Left lung (tissue), 10 donors: Measurements from ENCODE around the gene SGO1. TPM values are rescaled to one million over a fixed set of nuclear protein-coding genes. Genes with fewer than 3 reads are reported as not detected.

ENCODE experiments used
- ATAC-seq: fragments of 200-7000 bp; cut with Tn5 transposase; one replicate; pipeline ENCODE4 v1.9.1; 2020; ENCODE audit warnings: moderate library complexity
- DNase-seq, 4 donors: peaks; one replicate each; pipeline ENCODE4 v3.0.0-alpha.2; 2013 to 2020
- H3K27ac ChIP-seq, 2 donors: fragments of 200-600 bp; sonication (generic) in 1 of 2; one replicate each; pipeline versions ENCODE4 v1.5.0 to v1.8.0; 2020 to 2021
- H3K27me3 ChIP-seq, 2 donors: fragments of 200-600 bp; sonication (generic) in 1 of 2; one replicate each; pipeline versions ENCODE4 v1.5.0 to v1.8.0; 2020 to 2021
- H3K36me3 ChIP-seq, 2 donors: fragments of 200-600 bp; sonication (generic) in 1 of 2; one replicate each; pipeline versions ENCODE4 v1.5.0 to v1.8.0; 2020 to 2021
- H3K4me1 ChIP-seq, 2 donors: fragments of 200-600 bp; one replicate each; pipeline ENCODE4 v1.8.0; 2021
- H3K4me3 ChIP-seq, 2 donors: fragments of 200-600 bp; sonication (generic) in 1 of 2; one replicate each; pipeline versions ENCODE4 v1.5.0 to v1.8.0; 2020 to 2021; ENCODE audit warnings: mild to moderate bottlenecking in 1 of 2
- H3K9me3 ChIP-seq, 2 donors: fragments of 200-600 bp; sonication (generic) in 1 of 2; one replicate each; pipeline versions ENCODE4 v1.5.0 to v1.8.0; 2020 to 2021
- intact Hi-C, 2 donors: fragments of 100-400 bp; cut with DNase I; formaldehyde crosslinking; loops; one replicate each; pipeline versions ENCODE4 v1.11.2 to v1.14.2; 2022
- polyA plus RNA-seq, 6 donors: library from polyadenylated mRNA; unstranded; fragments of 120-200 nt; gene quantifications; one replicate each; pipeline ENCODE4 v1.2.1, GENCODE V29; 2013; ENCODE audit not compliant: insufficient read length in 6 of 6
- total RNA-seq, 2 donors: library from RNA; stranded (reverse); fragmentation: NEBNext Ultra II Directional; extraction: Animal tissue kit (Norgen Biotek cat#: 25700); gene quantifications; one replicate each; pipeline ENCODE4 v1.2.1, GENCODE V29; 2021
- TF ChIP-seq, protein P1 (sequence below), 2 donors: fragments of 200-600 bp; sonication (generic) in 1 of 2; IDR thresholded peaks; one replicate each; pipeline versions ENCODE4 v1.5.0 to v1.8.0; 2021; ENCODE audit warnings: antibody characterized with exemption in 2 of 2
- donor health status: DM: no; HTN: yes; CAD: no.
- donor health status: DM: no; HTN: no; CAD: no.

The SGO1 gene
- total and polyA plus RNA-seq, 8 donors = 2.7 to 16.0 (median 8.4) TPM

DNA sequence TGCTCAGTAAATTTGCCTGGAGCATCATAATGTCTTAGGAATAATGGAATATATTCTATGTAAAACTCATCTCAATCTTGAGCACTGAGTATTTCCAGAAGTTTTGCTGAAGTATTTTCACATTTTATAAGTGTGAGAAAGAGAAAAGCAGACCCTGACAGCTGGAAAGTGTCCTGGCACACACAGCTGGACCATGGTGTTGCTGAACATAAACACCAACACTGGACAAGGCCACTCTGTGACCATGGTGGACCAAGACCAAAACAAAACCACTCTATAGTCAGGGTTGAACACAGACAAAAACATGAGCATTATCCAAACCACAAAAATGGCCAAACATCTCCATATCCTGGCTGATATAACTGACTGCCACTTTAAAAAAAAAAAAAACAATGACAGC, 15.1 kb upstream of the SGO1 start:
- H3K4me1 ChIP-seq = no peaks in the 10 kb centered on the region
- peak in 2 of 4 donors; percentile 55 to 75 for DNase-seq
- intact Hi-C loops = no loop called here
- H3K9me3 ChIP-seq = peaks cover 0 to 3% of the 10 kb centered on the region in 2 donors
- no peak overlapping the region for H3K4me3 ChIP-seq
- peak; percentile 45 for ATAC-seq
- H3K27me3 ChIP-seq = no peaks in the 10 kb centered on the region
- TF ChIP-seq, protein P1, sequence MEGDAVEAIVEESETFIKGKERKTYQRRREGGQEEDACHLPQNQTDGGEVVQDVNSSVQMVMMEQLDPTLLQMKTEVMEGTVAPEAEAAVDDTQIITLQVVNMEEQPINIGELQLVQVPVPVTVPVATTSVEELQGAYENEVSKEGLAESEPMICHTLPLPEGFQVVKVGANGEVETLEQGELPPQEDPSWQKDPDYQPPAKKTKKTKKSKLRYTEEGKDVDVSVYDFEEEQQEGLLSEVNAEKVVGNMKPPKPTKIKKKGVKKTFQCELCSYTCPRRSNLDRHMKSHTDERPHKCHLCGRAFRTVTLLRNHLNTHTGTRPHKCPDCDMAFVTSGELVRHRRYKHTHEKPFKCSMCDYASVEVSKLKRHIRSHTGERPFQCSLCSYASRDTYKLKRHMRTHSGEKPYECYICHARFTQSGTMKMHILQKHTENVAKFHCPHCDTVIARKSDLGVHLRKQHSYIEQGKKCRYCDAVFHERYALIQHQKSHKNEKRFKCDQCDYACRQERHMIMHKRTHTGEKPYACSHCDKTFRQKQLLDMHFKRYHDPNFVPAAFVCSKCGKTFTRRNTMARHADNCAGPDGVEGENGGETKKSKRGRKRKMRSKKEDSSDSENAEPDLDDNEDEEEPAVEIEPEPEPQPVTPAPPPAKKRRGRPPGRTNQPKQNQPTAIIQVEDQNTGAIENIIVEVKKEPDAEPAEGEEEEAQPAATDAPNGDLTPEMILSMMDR (IDR thresholded peaks at IDR 0.05) = no peak
- H3K36me3 ChIP-seq = no peaks in the 10 kb centered on the region
- no peak overlapping the region for H3K27ac ChIP-seq

DNA sequence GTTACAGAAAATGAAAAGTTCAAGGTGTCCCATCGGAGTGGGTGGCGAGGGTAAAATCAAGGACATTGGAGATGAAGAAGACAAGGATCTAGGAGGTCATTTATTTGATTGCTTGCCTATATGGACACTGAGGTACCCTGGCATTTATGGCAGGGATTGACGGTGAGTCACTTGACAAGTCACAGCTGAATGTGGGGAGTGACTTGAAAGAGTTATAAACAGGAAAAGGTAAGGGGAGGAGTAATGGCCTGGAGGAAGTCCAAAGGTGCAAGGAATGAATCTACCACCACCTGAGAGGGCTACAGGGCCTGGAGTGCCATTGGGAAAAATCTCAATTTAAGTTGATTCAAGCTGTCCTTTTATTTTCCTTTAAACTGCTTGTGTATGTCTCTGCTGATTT, 11.8 kb upstream of the SGO1 start:
- no peak overlapping the region for H3K27ac ChIP-seq
- H3K9me3 ChIP-seq = no peaks in the 10 kb centered on the region
- H3K36me3 ChIP-seq = no peaks in the 10 kb centered on the region
- TF ChIP-seq, protein P1 (IDR thresholded peaks at IDR 0.05) = no peak
- H3K4me3 ChIP-seq = no peak overlapping the region
- intact Hi-C loops = no loop called here
- DNase-seq (no peak), ATAC-seq (no peak)
- no peaks in the 10 kb centered on the region for H3K4me1 ChIP-seq
- H3K27me3 ChIP-seq = no peaks in the 10 kb centered on the region

DNA sequence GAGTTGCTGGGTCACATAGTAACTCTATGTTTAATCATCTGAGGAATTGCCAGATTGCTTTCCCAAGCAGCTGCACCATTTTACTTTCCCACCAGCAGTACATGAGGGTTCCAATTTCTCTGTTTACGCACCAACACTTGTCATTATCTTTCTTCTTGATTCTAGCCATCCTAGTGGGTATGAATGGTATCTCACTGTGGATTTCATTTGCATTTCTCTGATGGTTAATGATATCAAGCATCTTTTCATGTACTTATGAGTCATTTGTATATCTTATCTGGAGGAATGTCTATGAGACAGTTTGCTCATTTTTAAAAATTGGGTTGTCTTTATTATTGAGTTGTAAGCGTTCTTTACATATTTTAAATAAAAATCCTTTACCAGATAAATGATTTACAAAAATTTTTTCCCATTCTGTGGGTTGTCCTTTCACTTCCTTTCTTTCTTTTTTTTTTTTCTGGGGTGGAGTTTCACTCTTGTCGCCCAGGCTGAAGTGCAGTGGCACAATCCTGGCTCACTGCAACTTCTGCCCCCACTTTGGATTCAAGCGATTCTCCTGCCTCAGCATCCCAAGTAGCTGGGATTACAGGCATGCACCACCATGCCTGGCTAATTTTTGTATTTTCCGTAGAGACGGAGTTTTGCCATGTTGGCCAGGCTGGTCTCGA, 8.9 kb upstream of the SGO1 start:
- no peak for ATAC-seq
- intact Hi-C loops = no loop called here
- no peak overlapping the region for H3K27ac ChIP-seq
- TF ChIP-seq, protein P1 (IDR thresholded peaks at IDR 0.05) = no peak
- no peak overlapping the region for H3K4me3 ChIP-seq
- no peaks in the 10 kb centered on the region for H3K27me3 ChIP-seq
- H3K4me1 ChIP-seq = no peaks in the 10 kb centered on the region
- no peaks in the 10 kb centered on the region for H3K9me3 ChIP-seq
- DNase-seq = no peak
- H3K36me3 ChIP-seq = no peaks in the 10 kb centered on the region

DNA sequence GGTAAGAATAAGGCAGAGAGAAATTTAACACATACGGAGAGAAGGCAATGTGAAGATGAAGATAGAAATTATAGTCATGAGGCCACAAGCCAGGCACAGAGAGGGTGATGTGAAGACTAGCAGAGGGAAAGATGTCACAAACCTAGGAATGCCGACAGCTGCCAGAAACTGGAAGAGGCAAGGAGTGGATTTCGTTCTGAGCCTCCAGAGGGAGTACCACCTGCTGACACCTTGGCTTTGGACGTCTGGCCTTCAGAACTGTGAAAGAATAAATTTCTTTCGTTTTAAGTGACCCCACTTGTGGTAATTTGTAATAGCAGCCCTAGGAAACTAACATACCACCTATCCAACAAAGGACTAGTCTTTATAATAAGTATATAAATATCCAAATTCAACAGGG, 5.0 kb upstream of the SGO1 start:
- DNase-seq (no peak), ATAC-seq (no peak)
- Histone ChIP-seq H3K27me3 (no peaks in the 10 kb centered on the region), H3K36me3 (no peaks in the 10 kb centered on the region), H3K27ac (no peak overlapping the region), H3K4me1 (peaks cover 0 to 9% of the 10 kb centered on the region in 2 donors), H3K4me3 (no peak overlapping the region), H3K9me3 (no peaks in the 10 kb centered on the region)
- intact Hi-C loops = no loop called here
- TF ChIP-seq, protein P1 (IDR thresholded peaks at IDR 0.05) = no peak

DNA sequence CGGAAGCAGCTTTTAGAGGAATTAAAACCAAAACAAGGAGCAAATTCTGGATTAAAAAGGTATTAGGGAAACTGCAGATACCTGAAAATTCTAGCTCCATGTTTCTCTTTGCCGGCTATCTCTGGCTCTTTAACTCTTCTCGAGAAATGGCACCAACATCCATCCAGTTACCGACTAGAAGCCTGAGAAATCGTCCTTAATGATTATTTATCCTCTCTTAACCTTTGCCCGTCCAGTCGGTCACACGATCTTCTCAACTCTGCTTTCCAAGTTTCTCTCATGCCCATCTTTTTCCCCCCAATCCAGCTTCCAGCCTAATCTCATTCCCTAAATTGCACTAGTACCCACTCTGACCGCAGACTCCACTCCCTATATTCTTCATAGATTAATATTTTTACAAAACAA, 596 bp upstream of the SGO1 start:
- H3K9me3 ChIP-seq = no peaks in the 10 kb centered on the region
- TF ChIP-seq, protein P1 (IDR thresholded peaks at IDR 0.05) = no peak
- H3K36me3 ChIP-seq = no peaks in the 10 kb centered on the region
- H3K27me3 ChIP-seq = no peaks in the 10 kb centered on the region
- peak overlapping the region; percentile 76 for H3K4me3 ChIP-seq
- peak overlapping the region; percentile 91 to 95 for H3K27ac ChIP-seq
- intact Hi-C loops = loop anchor here in 1 of 2 donors (10.0 kb wide), 1 partner anchor 72 kb away; no protein-coding TSS in a partner anchor
- DNase-seq (peak in 1 of 4 donors; percentile 16), ATAC-seq (peak; percentile 12)
- H3K4me1 ChIP-seq = peaks cover 0 to 18% of the 10 kb centered on the region in 2 donors
